Measurements from ENCODE around the gene ZNF816.
"Not testable (repeated sequence)": the region's sequence is repeated elsewhere in the genome, so short reads cannot be mapped to it uniquely, and the experiment has no call there.

The ZNF816 gene

DNA sequence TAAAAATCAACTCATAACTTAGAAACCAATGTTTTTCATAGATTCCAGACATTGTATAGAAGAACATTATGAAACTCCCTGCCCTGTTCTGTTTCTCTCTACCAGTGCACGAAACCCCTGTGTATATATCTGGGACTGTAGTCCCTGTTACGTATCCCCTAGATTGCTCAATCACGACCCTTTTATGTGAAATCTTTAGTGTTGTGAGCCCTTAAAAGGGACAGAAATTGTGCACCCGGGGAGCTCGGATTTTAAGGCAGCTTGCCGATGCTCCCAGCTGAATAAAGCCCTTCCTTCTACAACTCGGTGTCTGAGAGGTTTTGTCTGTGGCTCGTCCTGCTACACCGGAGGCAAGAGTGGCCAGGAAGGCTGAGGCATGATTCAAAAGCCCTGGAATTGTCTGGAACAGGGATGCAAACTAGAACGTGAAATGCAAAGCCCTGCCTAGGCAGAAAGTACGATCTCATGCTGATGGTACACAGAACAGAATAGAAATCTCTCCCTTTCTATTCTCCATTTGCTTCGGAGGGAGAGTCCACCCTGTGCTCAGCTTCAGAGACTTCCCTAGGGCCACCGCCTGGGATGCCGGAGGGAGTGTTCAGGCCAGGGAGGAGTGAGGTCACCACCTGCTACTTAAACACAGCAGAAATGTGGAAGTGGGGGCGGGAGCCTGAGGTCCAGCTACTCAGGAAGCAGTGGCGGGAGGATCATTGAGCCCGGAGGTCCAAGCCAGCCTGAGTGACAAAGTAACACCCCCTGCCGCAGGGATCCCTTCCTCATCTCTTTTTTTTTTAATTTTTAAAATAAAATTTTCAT lies 38.7 kb downstream of the ZNF816 start:
- DNase-seq = peak; percentile 95

DNA sequence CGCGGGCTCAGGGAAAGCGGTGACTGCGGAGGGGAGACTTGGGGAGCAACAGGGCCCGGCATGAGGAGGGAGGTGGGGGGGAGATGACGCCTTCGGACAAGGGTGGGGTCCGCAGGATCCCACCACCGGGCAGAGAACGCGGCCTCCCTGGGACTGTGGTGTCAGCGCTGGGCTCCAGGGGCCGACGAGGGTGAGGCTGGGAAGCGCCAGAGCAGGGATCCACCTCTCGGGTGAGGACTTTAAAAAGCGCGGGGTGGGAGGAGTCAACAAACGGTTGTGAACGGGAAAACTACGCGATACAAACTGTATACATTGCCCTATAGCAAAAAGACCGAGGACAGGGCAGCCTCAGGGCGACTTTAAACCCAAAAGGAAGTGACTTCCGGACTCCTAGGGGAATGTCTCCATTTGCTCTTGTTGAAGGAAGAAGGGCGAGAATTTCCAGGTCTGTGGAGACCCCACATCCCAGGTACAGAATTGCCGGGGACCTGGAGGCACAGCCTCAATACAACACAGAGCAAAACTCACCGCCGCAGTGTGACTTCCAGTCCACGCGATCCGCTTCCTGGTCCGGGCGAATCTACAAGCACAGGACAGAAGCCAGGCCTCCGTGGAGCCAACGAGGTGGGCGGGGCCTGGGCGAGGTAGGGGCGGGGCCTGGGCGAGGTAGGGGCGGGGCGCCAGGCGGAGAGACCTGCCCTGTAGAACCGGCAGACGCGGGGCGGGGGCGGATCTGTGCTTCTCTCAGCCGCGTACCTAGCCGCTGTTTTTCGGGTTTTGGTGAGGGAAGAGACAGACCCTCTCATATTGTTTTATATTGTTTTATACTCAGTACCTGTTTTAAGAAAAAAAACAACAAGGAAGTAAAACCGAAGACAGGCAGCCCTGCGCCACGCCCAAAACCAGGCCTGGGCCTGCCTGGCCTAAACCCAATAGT lies 39.6 kb downstream of the ZNF816 start, which contains the start of gene ZNF888:
TSS of gene ZNF888 (minus strand) at position 588 of the 937 bp plus-strand sequence. CDS start 5,555 bp downstream, outside the sequence.
- DNase-seq = peak; percentile 85

DNA sequence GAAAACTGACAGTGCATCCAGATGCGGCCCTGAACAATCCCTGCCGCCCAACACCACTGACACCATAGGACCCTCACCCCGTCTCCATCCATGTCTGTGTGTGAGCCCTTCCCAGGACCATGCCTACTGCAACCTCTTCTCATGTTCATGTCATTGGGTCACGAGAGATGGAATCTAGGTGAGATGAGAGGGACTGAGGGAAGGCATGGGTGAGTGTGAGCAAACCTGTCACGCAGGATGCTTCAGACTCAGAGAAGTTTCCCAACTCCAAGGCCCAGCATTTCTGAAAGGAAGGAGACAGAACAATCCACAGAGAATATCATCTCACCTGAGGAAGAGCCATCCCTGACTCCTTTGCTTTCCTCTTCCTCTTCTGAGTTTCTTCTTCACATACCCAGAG lies 45.1 kb downstream of the ZNF816 start:
- no peak for DNase-seq

DNA sequence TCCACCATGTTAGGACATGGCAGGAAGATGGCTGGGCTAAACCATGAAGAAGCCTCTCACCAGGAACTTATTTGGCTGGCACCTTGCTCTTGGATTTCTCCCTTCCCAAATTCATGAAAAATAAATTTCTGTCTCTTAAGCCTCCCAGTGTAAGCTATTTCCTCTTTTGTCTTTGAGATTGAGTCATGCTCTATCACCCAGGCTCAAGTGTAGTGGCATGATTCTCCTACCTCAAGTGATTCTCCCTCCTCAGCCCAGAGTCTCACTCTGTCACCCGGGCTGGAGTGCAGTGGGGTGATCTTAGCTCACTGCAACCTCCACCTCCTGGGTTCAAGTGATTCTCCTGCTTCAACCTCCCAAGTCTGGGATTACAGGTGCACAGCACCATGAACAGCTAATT lies 52.0 kb downstream of the ZNF816 start:
- DNase-seq = peak; percentile 74

DNA sequence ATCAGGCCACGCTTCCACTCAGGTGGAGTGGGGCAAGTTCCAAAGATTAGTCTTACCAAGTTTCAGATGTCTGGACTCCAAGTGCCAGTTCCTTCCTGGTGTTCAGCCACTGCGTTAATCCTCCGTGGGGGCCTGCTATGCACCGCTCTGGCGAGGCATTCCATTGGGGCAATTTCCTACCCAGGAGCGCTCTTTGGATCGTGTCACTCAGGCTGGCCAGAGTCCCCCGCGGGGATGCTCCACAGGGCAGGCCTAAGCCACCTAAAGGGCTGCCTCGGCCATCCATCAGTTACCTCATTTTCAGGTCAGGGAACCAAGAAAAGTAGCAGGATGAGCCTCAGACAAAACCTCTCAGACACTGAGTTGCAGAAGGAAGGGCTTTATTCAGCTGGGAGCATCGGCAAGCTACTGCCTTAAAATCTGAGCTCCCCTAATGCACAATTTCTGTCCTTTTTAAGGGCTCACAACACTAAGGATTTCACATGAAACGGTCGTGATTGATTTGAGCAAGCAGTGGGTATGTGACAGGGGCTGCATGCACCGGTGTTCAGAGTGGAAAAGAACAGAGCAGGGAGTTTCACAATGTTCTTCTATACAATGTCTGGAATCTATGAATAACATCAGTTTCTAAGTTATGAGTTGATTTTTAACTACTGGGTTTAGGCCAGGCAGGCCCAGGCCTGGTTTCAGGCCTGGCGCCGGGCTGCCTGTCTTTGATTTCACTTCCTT lies 58.5 kb downstream of the ZNF816 start:
- DNase-seq = not testable (repeated sequence)

DNA sequence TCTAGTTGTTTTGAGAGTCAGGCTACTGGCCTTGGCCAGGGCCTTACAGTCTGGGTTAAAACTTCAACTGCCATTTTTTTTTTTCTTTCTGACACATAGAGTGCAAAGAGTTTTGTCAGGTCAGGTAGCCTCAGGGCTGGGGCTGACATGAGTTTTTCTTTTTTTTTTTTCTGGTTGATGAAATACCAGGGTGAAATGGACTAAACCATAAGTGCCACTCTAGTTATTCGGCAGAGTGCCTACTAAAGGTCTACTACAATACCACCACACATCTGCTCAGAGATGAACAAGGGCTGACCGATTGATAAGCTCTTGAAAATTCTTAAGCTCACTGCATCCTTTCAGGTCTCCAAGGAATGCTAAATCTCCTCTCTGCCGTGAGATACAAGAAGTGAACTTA lies 60.8 kb downstream of the ZNF816 start:
- no peak for DNase-seq

Measured in MV-4-11 (cell line).